H9 (cell line): ENCODE results near the gene OR1S2. TPM values are rescaled to one million over a fixed set of nuclear protein-coding genes. Genes with fewer than 3 reads are reported as not detected.

Experiments
- DNase-seq: peaks from one replicate; pipeline ENCODE4 v3.0.0-alpha.2; 2017
- H2AFZ ChIP-seq: one replicate; pipeline ENCODE4 v1.6.1; 2013; ENCODE audit warnings: mild to moderate bottlenecking, low read length, control low read depth, moderate library complexity
- H2AK5ac ChIP-seq: 2 replicates; pipeline ENCODE4 v1.6.1; 2013; ENCODE audit warnings: low read length, control low read depth, mixed read lengths; ENCODE audit not compliant: insufficient read length
- H2BK120ac ChIP-seq: one replicate; pipeline ENCODE4 v1.6.1; 2013; ENCODE audit warnings: low read depth, mild to moderate bottlenecking, low read length, control low read depth, inconsistent platforms; ENCODE audit not compliant: poor library complexity, severe bottlenecking
- H2BK12ac ChIP-seq: 2 replicates; pipeline ENCODE4 v1.6.1; 2013; ENCODE audit warnings: low read length, control low read depth, mixed read lengths, low read depth; ENCODE audit not compliant: insufficient read length
- H2BK15ac ChIP-seq: 2 replicates; pipeline ENCODE4 v1.6.1; 2013; ENCODE audit warnings: low read depth, low read length, control low read depth
- H2BK20ac ChIP-seq: one replicate; pipeline ENCODE4 v1.6.1; 2013; ENCODE audit warnings: low read depth, mild to moderate bottlenecking, low read length, control low read depth, inconsistent platforms; ENCODE audit not compliant: poor library complexity, severe bottlenecking
- H2BK5ac ChIP-seq: 2 replicates; pipeline ENCODE4 v1.6.1; 2013; ENCODE audit warnings: low read length, control low read depth, mixed read lengths; ENCODE audit not compliant: insufficient read length
- H3K14ac ChIP-seq: 2 replicates; pipeline ENCODE4 v1.6.1; 2013; ENCODE audit warnings: low read length, control low read depth; ENCODE audit not compliant: insufficient read depth
- H3K18ac ChIP-seq: 2 replicates; pipeline ENCODE4 v1.6.1; 2013; ENCODE audit warnings: low read depth, mild to moderate bottlenecking, mixed read lengths, low read length, control low read depth; ENCODE audit not compliant: insufficient read length
- H3K23ac ChIP-seq: 2 replicates; pipeline ENCODE4 v1.6.1; 2013; ENCODE audit warnings: low read length, control low read depth, mixed read lengths, low read depth; ENCODE audit not compliant: insufficient read length
- H3K23me2 ChIP-seq: 2 replicates; pipeline ENCODE4 v1.6.1; 2013; ENCODE audit warnings: low read depth, mild to moderate bottlenecking, mixed read lengths, low read length, control low read depth; ENCODE audit not compliant: insufficient read length, poor library complexity, severe bottlenecking
- H3K27ac ChIP-seq: 2 replicates; pipeline ENCODE4 v1.5.1; 2013; ENCODE audit warnings: low read length, control low read depth, mixed read lengths, low read depth; ENCODE audit not compliant: insufficient read length
- H3K27me3 ChIP-seq: 2 replicates; pipeline ENCODE4 v1.6.1; 2013; ENCODE audit warnings: low read length, control low read depth, inconsistent platforms; ENCODE audit not compliant: insufficient read depth
- H3K4ac ChIP-seq: 2 replicates; pipeline ENCODE4 v1.6.1; 2013; ENCODE audit warnings: low read depth, mild to moderate bottlenecking, control low read depth, inconsistent platforms, low read length, moderate library complexity
- H3K4me1 ChIP-seq: 2 replicates; pipeline ENCODE4 v1.6.1; 2013; ENCODE audit warnings: low read length, control low read depth, inconsistent platforms; ENCODE audit not compliant: insufficient read depth
- H3K4me2 ChIP-seq: 2 replicates; pipeline ENCODE4 v1.6.1; 2013; ENCODE audit warnings: low read length, control low read depth, mixed read lengths; ENCODE audit not compliant: insufficient read length, insufficient read depth
- H3K56ac ChIP-seq: 2 replicates; pipeline ENCODE4 v1.6.1; 2013; ENCODE audit warnings: low read depth, mild to moderate bottlenecking, mixed read lengths, low read length, control low read depth; ENCODE audit not compliant: insufficient read length
- H3K79me1 ChIP-seq: 2 replicates; pipeline ENCODE4 v1.6.1; 2013; ENCODE audit warnings: low read depth, mild to moderate bottlenecking, moderate library complexity, low read length, control low read depth, inconsistent platforms; ENCODE audit not compliant: insufficient read depth, poor library complexity, severe bottlenecking
- H3K79me2 ChIP-seq: 2 replicates; pipeline ENCODE4 v1.6.1; 2013; ENCODE audit warnings: low read length, control low read depth, inconsistent platforms; ENCODE audit not compliant: insufficient read depth
- H3K9ac ChIP-seq: 2 replicates; pipeline ENCODE4 v1.6.1; 2013; ENCODE audit warnings: low read length, control low read depth, mixed read lengths; ENCODE audit not compliant: insufficient read length; ENCODE audit errors: extremely low read depth
- H3K9me3 ChIP-seq: one replicate; pipeline ENCODE4 v1.6.1; 2013; ENCODE audit warnings: low read depth, low read length, inconsistent platforms; ENCODE audit not compliant: control insufficient read depth
- H3T11ph ChIP-seq: one replicate; pipeline ENCODE4 v1.6.1; 2013; ENCODE audit warnings: mild to moderate bottlenecking, low read length, control low read depth, inconsistent platforms
- H4K20me1 ChIP-seq: one replicate; pipeline ENCODE4 v1.6.1; 2013; ENCODE audit not compliant: control insufficient read depth, insufficient read length, insufficient read depth
- H4K5ac ChIP-seq: 2 replicates; pipeline ENCODE4 v1.6.1; 2013; ENCODE audit warnings: low read depth, mild to moderate bottlenecking, mixed read lengths, low read length, control low read depth; ENCODE audit not compliant: insufficient read length
- H4K8ac ChIP-seq: replicated peaks from 2 replicates; pipeline ENCODE4 v1.6.1; 2013; ENCODE audit warnings: low read length, control low read depth, mixed read lengths, low read depth; ENCODE audit not compliant: insufficient read length
- H4K91ac ChIP-seq: 2 replicates; pipeline ENCODE4 v1.6.1; 2013; ENCODE audit warnings: low read depth, mild to moderate bottlenecking, moderate library complexity, mixed read lengths, low read length, control low read depth; ENCODE audit not compliant: insufficient read length
- H3K27ac Mint-ChIP-seq, 3 experiments: 2 replicates in 2 of 3; 3 replicates in 1 of 3; pipeline ENCODE4 v1.8.0; 2020 to 2021; ENCODE audit warnings: mixed read lengths in 3 of 3, mild to moderate bottlenecking in 1 of 3, moderate library complexity in 1 of 3
- H3K27me3 Mint-ChIP-seq: 2 replicates; pipeline ENCODE4 v1.8.0; 2021; ENCODE audit warnings: low read depth, mild to moderate bottlenecking, moderate library complexity, mixed read lengths
- H3K36me3 Mint-ChIP-seq, 3 experiments: 2 replicates in 2 of 3; 3 replicates in 1 of 3; pipeline ENCODE4 v1.8.0; 2020 to 2021; ENCODE audit warnings: low read depth in 3 of 3, mixed read lengths in 3 of 3; ENCODE audit not compliant: insufficient read depth in 1 of 3
- H3K4me1 Mint-ChIP-seq, 2 experiments: 2 replicates each; pipeline ENCODE4 v1.8.0; 2020; ENCODE audit warnings: mixed read lengths in 2 of 2
- H3K4me3 Mint-ChIP-seq, 2 experiments: 2 replicates in 1 of 2; 3 replicates in 1 of 2; pipeline ENCODE4 v1.8.0; 2020 to 2021; ENCODE audit warnings: mild to moderate bottlenecking in 2 of 2, mixed read lengths in 2 of 2, moderate library complexity in 1 of 2
- H3K9me3 Mint-ChIP-seq, 2 experiments: 2 replicates in 1 of 2; 3 replicates in 1 of 2; pipeline ENCODE4 v1.8.0; 2020; ENCODE audit warnings: mild to moderate bottlenecking in 2 of 2, mixed read lengths in 2 of 2, moderate library complexity in 1 of 2
- WGBS: extraction: QIAGEN DNeasy Blood & Tissue Kit; methylation state at CpG from one replicate; pipeline ENCODE4 v1.1.7; 2013; ENCODE audit warnings: missing lambda C conversion rate, low lambda C conversion rate, mixed read lengths; ENCODE audit not compliant: insufficient read length; ENCODE audit errors: extremely low coverage; 5-methylcytosine and 5-hydroxymethylcytosine counted together
- total RNA-seq: library from RNA; stranded (reverse); gene quantifications from 2 replicates; pipeline ENCODE4 v1.2.1, GENCODE V29; 2021
- TF ChIP-seq, protein P1 (sequence below): fragments of 200-600 bp; sonication (generic); conservative IDR thresholded peaks from 3 replicates; pipeline ENCODE4 v1.8.0; 2021; ENCODE audit warnings: antibody characterized with exemption, mild to moderate bottlenecking

Gene OR1S2
- total RNA-seq, 1 experiment from 2014 or later, result not detected

DNA sequence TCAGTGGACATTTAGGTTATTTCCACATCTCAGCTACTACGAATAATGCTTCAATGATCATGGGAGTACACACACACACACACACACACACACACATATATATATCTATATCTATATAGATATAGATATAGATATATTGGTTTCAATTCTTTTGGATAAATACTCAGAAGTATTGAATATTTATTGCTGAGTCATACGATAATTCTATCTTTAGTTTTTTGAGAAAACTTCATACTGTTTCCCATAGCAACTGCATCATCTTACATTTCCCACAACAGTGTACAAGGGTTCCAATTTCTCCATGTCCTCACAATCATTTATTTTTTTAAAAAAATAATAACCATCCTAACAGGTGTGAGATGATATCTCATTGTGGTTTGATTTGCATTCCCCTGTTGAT is 8.0 kb downstream of the OR1S2 start:
- Histone ChIP-seq H3K9ac (no peak overlapping the region), H2BK120ac (no peak overlapping the region), H3K18ac (no peak overlapping the region), H2AK5ac (no peak overlapping the region), H3K4me1 (no peaks in the 10 kb centered on the region), H2BK5ac (no peak overlapping the region), H3K27me3 (no peaks in the 10 kb centered on the region), H3K4ac (no peak overlapping the region), H4K8ac (no peak overlapping the region), H4K5ac (no peak overlapping the region), H3K14ac (no peak overlapping the region), H2AFZ (no peak overlapping the region), H3K9me3 (no peaks in the 10 kb centered on the region), H3K23ac (no peak overlapping the region), H3K4me2 (no peak overlapping the region), H2BK15ac (no peak overlapping the region), H3K79me1 (no peaks in the 10 kb centered on the region), H4K20me1 (no peaks in the 10 kb centered on the region), H3K27ac (no peak overlapping the region), H3K56ac (no peak overlapping the region), H3T11ph (no peak overlapping the region), H4K91ac (no peak overlapping the region), H3K23me2 (no peaks in the 10 kb centered on the region), H2BK12ac (no peak overlapping the region), H2BK20ac (no peak overlapping the region), H3K79me2 (no peaks in the 10 kb centered on the region)
- H3K27me3 Mint-ChIP-seq, result no peaks in the 10 kb centered on the region
- peaks cover 0 to 5% (median 0%) of the 10 kb centered on the region in 3 experiments; a peak in 1 of 7 replicates for H3K36me3 Mint-ChIP-seq
- no peak overlapping the region for H3K4me3 Mint-ChIP-seq
- H3K9me3 Mint-ChIP-seq, result peaks cover 22 to 33% of the 10 kb centered on the region in 2 experiments
- TF ChIP-seq, protein P1, sequence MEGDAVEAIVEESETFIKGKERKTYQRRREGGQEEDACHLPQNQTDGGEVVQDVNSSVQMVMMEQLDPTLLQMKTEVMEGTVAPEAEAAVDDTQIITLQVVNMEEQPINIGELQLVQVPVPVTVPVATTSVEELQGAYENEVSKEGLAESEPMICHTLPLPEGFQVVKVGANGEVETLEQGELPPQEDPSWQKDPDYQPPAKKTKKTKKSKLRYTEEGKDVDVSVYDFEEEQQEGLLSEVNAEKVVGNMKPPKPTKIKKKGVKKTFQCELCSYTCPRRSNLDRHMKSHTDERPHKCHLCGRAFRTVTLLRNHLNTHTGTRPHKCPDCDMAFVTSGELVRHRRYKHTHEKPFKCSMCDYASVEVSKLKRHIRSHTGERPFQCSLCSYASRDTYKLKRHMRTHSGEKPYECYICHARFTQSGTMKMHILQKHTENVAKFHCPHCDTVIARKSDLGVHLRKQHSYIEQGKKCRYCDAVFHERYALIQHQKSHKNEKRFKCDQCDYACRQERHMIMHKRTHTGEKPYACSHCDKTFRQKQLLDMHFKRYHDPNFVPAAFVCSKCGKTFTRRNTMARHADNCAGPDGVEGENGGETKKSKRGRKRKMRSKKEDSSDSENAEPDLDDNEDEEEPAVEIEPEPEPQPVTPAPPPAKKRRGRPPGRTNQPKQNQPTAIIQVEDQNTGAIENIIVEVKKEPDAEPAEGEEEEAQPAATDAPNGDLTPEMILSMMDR, result no peak
- no peaks in the 10 kb centered on the region for H3K4me1 Mint-ChIP-seq
- H3K27ac Mint-ChIP-seq, result no peak overlapping the region
- no peak for DNase-seq
- WGBS, result no CpG with 5 or more reads among the region's 2 CpGs
